Ascending aorta (tissue), 2 donors: Measurements from ENCODE around the gene NOL3. TPM values are rescaled to one million over a fixed set of nuclear protein-coding genes. Genes with fewer than 3 reads are reported as not detected.

Source experiments
- DNase-seq, 2 donors: peaks; one replicate each; pipeline ENCODE4 v3.0.0-alpha.2; 2019; ENCODE audit warnings: low spot score in 2 of 2
- H3K27ac ChIP-seq, 2 donors: fragments of 200-600 bp; sonication (generic); one replicate each; pipeline ENCODE4 v1.5.1; 2016 to 2017; ENCODE audit warnings: mild to moderate bottlenecking in 1 of 2
- H3K27me3 ChIP-seq: fragments of 200-600 bp; sonication (generic); one replicate; pipeline ENCODE4 v1.5.1; 2017
- H3K36me3 ChIP-seq, 2 donors: fragments of 200-600 bp; sonication (generic); one replicate each; pipeline ENCODE4 v1.5.1; 2016
- H3K4me1 ChIP-seq, 2 donors: fragments of 200-600 bp; sonication (generic); one replicate each; pipeline ENCODE4 v1.5.1; 2016 to 2017; ENCODE audit warnings: mild to moderate bottlenecking in 1 of 2
- H3K4me3 ChIP-seq, 2 donors: fragments of 200-600 bp; sonication (generic); one replicate each; pipeline ENCODE4 v1.5.1; 2016 to 2017; ENCODE audit warnings: mild to moderate bottlenecking in 1 of 2
- H3K9me3 ChIP-seq, 2 donors: fragments of 200-600 bp; sonication (generic); one replicate each; pipeline ENCODE4 v1.5.1; 2016
- intact Hi-C: fragments of 100-400 bp; cut with DNase I; formaldehyde crosslinking; loops from one replicate; pipeline ENCODE4 v1.15.1; 2023
- total RNA-seq: library from RNA; depleted of rRNA; stranded (reverse); fragments of >200 nt; gene quantifications from one replicate; pipeline ENCODE4 v1.1.0, GENCODE V29; 2016
- TF ChIP-seq, protein P1 (sequence below), 3 experiments: fragments of 200-600 bp in 2 of 3; fragments of 450-650 bp in 1 of 3; sonication (generic) in 2 of 3; IDR thresholded peaks; one replicate each; pipeline ENCODE4 v1.5.1; 2016 to 2019; ENCODE audit warnings: antibody characterized with exemption in 3 of 3, mild to moderate bottlenecking in 1 of 3, moderate library complexity in 1 of 3

NOL3 gene
- total RNA-seq, 1 donor from 2014 or later, result 87.6 TPM

DNA sequence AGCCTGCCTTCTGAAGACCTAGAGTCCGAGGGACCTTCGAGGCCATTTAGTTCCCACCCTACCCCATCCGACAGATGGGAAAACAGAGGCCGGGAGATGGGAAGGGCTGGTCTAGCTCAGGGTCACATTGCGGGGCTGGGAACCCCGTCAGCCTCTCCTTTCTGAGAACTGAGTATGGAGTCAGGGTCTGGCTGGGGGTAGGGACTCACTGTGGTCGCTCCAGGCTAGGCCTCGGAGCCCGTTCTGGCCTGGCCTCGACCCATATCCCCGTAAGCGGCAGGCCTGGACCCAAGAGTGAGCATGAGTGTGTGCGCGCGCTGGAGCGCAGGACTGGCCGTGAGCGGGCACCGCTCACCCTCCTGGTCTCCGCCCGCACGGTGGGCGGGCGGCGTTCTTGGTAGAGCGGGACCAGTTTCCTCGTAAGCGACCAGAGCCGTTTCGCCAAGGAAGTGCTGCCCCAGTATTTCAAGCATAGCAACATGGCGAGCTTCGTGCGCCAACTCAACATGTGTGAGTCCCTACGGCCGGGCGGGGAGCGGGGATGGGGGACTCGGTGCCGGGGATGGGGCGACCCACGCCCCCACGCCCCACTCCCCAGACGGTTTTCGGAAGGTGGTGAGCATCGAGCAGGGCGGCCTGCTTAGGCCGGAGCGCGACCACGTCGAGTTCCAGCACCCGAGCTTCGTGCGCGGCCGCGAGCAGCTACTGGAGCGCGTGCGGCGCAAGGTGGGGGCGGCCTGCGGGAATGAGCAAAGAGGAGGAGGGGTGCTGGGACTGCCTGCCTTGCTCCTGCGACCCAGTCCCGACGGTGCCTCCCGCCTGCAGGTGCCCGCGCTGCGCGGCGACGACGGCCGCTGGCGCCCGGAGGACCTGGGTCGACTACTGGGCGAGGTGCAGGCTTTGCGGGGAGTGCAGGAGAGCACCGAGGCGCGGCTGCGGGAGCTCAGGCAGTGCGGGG lies 4.9 kb upstream of the NOL3 start:
- H3K9me3 ChIP-seq, result no peaks in the 10 kb centered on the region
- H3K36me3 ChIP-seq, result no peaks in the 10 kb centered on the region
- intact Hi-C loops, result no loop called here
- H3K4me3 ChIP-seq, result peak overlapping the region; percentile 50 to 57
- TF ChIP-seq, protein P1, sequence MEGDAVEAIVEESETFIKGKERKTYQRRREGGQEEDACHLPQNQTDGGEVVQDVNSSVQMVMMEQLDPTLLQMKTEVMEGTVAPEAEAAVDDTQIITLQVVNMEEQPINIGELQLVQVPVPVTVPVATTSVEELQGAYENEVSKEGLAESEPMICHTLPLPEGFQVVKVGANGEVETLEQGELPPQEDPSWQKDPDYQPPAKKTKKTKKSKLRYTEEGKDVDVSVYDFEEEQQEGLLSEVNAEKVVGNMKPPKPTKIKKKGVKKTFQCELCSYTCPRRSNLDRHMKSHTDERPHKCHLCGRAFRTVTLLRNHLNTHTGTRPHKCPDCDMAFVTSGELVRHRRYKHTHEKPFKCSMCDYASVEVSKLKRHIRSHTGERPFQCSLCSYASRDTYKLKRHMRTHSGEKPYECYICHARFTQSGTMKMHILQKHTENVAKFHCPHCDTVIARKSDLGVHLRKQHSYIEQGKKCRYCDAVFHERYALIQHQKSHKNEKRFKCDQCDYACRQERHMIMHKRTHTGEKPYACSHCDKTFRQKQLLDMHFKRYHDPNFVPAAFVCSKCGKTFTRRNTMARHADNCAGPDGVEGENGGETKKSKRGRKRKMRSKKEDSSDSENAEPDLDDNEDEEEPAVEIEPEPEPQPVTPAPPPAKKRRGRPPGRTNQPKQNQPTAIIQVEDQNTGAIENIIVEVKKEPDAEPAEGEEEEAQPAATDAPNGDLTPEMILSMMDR (IDR thresholded peaks at IDR 0.05), result no peak
- no peaks in the 10 kb centered on the region for H3K27me3 ChIP-seq
- H3K27ac ChIP-seq, result peak overlapping the region; percentile 77 to 79
- DNase-seq, result no peak
- H3K4me1 ChIP-seq, result peaks cover 29 to 53% of the 10 kb centered on the region in 2 donors

- Histone ChIP-seq H3K9me3 (no peaks in the 10 kb centered on the region), H3K36me3 (no peaks in the 10 kb centered on the region), H3K4me3 (no peak overlapping the region), H3K27ac (no peak overlapping the region), H3K4me1 (peaks cover 29 to 51% of the 10 kb centered on the region in 2 donors), H3K27me3 (no peaks in the 10 kb centered on the region)
- DNase-seq, result no peak
- intact Hi-C loops, result no loop called here
- TF ChIP-seq, protein P1 (IDR thresholded peaks at IDR 0.05), result no peak
Observed at GRCh38 chr16:67166110-67166547, 4.2 kb upstream of the NOL3 start.

DNA sequence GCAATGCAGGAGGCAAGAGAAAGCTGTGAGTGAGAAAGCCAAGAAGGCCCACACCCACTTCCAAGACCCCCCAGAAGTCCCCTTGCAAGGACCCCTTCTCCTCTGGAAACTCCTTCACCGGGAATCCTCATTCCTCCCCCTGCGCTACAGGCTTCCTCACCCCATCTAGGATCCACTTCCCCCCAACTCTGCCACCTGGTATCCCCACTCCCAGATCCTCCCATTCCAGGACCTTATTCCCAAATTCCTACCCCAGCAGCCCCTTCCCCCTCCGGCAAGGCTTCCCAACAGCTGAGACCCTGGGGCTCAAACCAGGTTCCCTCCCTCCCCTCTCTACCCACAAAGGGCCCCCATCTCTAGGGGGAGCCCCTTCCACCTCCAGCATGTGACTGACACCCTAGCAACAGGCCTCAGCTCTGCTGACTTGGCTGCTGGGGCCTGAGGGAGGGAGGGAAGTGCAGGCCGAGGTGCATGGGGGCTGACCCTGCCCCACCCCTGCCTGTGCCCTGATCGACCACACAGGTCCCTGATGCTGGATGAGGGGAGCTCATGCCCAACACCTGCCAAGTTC lies 3.7 kb upstream of the NOL3 start:
- intact Hi-C loops, result no loop called here
- TF ChIP-seq, protein P1 (IDR thresholded peaks at IDR 0.05), result no peak
- H3K36me3 ChIP-seq, result no peaks in the 10 kb centered on the region
- no peaks in the 10 kb centered on the region for H3K27me3 ChIP-seq
- no peak overlapping the region for H3K4me3 ChIP-seq
- DNase-seq, result no peak
- H3K4me1 ChIP-seq, result peaks cover 29 to 45% of the 10 kb centered on the region in 2 donors
- H3K27ac ChIP-seq, result no peak overlapping the region
- no peaks in the 10 kb centered on the region for H3K9me3 ChIP-seq

DNA sequence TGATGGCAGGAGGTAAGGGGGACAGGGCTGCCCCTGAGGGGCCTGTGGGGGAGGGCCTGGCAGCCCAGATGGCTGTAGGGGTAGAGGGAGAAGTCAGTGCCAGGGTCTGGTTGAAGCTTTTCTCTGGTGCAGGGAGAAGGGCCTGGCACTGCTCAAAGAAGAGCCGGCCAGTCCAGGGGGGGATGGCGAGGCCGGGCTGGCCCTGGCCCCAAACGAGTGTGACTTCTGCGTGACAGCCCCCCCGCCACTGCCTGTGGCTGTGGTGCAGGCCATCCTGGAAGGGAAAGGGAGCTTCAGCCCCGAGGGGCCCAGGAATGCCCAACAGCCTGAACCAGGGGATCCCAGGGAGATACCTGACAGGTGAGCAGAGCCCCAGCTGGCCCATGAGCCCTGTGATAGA lies 2.8 kb upstream of the NOL3 start:
- Histone ChIP-seq H3K4me1 (peaks cover 29 to 40% of the 10 kb centered on the region in 2 donors), H3K36me3 (no peaks in the 10 kb centered on the region), H3K27ac (no peak overlapping the region), H3K9me3 (no peaks in the 10 kb centered on the region), H3K27me3 (no peaks in the 10 kb centered on the region), H3K4me3 (no peak overlapping the region)
- TF ChIP-seq, protein P1 (IDR thresholded peaks at IDR 0.05), result no peak
- DNase-seq, result no peak
- intact Hi-C loops, result no loop called here

- Histone ChIP-seq H3K27me3 (no peaks in the 10 kb centered on the region), H3K36me3 (no peaks in the 10 kb centered on the region), H3K9me3 (no peaks in the 10 kb centered on the region), H3K4me3 (peak overlapping the region in 1 of 2 donors; percentile 64), H3K4me1 (peaks cover 24 to 33% of the 10 kb centered on the region in 2 donors), H3K27ac (peak overlapping the region; percentile 91 to 93)
- no peak for DNase-seq
- TF ChIP-seq, protein P1 (IDR thresholded peaks at IDR 0.05), result no peak
- intact Hi-C loops, result no loop called here
Observed at GRCh38 chr16:67169011-67169451, 1.3 kb upstream of the NOL3 start.
